Measurements from ENCODE around the gene MTFR2.

DNA sequence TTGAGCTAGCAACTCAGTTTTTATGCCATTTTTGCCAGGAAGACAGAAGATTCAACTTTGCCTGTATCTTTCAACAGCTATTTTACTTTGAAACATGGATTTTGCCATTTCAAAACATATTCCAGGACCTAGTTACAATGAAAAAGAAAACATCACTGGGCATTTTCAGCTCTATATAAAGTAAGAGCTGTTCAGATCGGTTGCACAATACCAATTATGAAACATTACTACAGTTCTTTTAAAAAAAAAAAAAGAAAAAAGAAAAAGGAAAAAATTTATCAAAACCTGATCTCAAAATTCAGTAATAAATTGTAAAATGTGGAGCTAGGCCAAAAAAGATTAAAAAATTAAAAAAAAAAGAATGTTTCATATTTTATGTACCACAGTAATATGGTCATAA is 24.0 kb upstream of the MTFR2 start:
- TF ChIP-seq, protein P1, sequence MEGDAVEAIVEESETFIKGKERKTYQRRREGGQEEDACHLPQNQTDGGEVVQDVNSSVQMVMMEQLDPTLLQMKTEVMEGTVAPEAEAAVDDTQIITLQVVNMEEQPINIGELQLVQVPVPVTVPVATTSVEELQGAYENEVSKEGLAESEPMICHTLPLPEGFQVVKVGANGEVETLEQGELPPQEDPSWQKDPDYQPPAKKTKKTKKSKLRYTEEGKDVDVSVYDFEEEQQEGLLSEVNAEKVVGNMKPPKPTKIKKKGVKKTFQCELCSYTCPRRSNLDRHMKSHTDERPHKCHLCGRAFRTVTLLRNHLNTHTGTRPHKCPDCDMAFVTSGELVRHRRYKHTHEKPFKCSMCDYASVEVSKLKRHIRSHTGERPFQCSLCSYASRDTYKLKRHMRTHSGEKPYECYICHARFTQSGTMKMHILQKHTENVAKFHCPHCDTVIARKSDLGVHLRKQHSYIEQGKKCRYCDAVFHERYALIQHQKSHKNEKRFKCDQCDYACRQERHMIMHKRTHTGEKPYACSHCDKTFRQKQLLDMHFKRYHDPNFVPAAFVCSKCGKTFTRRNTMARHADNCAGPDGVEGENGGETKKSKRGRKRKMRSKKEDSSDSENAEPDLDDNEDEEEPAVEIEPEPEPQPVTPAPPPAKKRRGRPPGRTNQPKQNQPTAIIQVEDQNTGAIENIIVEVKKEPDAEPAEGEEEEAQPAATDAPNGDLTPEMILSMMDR (conservative IDR thresholded peaks at IDR 0.05) = no peak
- no peak for TF ChIP-seq EZH2 (IDR thresholded peaks at IDR 0.05; ENCODE audit: low read depth)

Measured in PC-9 (cell line).